Gastroesophageal sphincter (tissue), 3 donors: Measurements from ENCODE around the gene RAB2B.

Source experiments
- CTCF ChIP-seq, 4 experiments: fragments of 200-600 bp in 2 of 4; fragments of 450-650 bp in 2 of 4; sonication (generic) in 1 of 4; IDR thresholded peaks; one replicate each; pipeline ENCODE4 v1.5.1; 2017 to 2019; ENCODE audit warnings: antibody characterized with exemption in 4 of 4, mild to moderate bottlenecking in 2 of 4, moderate library complexity in 2 of 4
- EP300 ChIP-seq: sonication (generic); formaldehyde crosslinking; IDR thresholded peaks from one replicate; pipeline ENCODE4 v1.6.1; 2017; ENCODE audit warnings: antibody characterized with exemption, mild to moderate bottlenecking
- POLR2AphosphoS5 ChIP-seq: sonication (generic); formaldehyde crosslinking; IDR thresholded peaks from one replicate; pipeline ENCODE4 v1.6.1; 2017; ENCODE audit warnings: antibody characterized with exemption

DNA sequence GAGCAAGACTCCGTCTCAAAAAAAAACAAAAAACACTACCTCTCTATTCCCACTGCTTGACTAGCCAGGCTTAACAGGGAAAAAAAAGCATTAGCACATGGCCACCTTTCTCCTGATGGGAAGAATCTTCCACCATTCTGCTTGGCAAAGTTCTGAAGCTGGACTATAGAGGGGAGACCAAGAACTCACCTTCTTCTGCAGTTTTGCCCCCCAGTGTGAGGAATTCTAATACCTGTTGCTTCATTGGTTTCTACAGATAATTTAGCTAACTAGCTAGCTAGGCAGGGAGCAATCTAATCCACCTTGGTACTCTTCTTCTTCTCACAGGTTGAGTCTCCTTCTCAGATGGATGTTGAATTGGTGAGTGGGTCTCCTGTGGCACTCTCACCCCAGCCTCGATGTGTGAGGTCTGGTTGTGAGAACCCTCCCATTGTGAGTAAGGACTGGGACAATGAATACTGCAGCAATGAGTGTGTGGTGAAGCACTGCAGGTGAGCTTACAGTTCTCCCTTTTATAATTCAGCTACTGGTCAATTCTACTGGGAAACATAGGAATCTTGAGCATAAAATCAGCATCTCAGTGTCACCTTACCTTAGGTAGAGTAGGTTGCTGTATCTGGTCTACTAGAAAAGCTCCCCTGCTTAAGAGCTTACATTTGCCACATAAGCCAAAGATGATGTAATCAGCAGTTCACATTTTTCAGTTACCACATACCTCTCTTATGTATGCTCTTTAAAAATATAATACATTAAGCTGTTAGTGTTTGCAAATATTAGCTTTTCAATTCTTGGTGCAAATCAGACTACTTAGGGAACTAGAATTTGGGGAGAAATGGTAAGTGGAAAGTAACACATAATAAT, 18.4 kb upstream of the RAB2B start:
- TF ChIP-seq POLR2AphosphoS5 = no peak
- TF ChIP-seq CTCF (IDR thresholded peaks at IDR 0.05) = no peak
- no peak for TF ChIP-seq EP300
